Stomach (tissue), 9 donors: ENCODE measurements around the gene MBP. TPM values are rescaled to one million over a fixed set of nuclear protein-coding genes. Genes with fewer than 3 reads are reported as not detected.

Source experiments
- DNase-seq, 2 donors: peaks; one replicate each; pipeline versions ENCODE4 v3.0.0 to v3.0.0-alpha.2; 2013 to 2019
- H3K27ac ChIP-seq, 5 donors: fragments of 200-600 bp in 4 of 5; sonication (generic) in 4 of 5; one replicate each; pipeline ENCODE4 v1.5.1; 2013 to 2019; ENCODE audit warnings: mild to moderate bottlenecking in 1 of 5, moderate library complexity in 1 of 5
- H3K27me3 ChIP-seq, 3 donors: fragments of 200-600 bp; sonication (generic); one replicate each; pipeline ENCODE4 v1.5.1; 2017 to 2019; ENCODE audit warnings: mixed run types in 1 of 3
- H3K36me3 ChIP-seq, 4 donors: fragments of 200-600 bp; sonication (generic); 1 replicate in 3 of 4; 2 replicates in 1 of 4; pipeline ENCODE4 v1.5.1; 2016 to 2019
- H3K4me1 ChIP-seq, 4 donors: fragments of 200-600 bp; sonication (generic); one replicate each; pipeline ENCODE4 v1.5.1; 2016 to 2019
- H3K4me3 ChIP-seq, 4 donors: fragments of 200-600 bp; sonication (generic) in 3 of 4; one replicate each; pipeline ENCODE4 v1.5.1; 2016 to 2019; ENCODE audit warnings: mild to moderate bottlenecking in 1 of 4
- H3K9me3 ChIP-seq, 4 donors: fragments of 200-600 bp; sonication (generic); one replicate each; pipeline ENCODE4 v1.5.1; 2016 to 2019
- EP300 ChIP-seq: sonication (generic); formaldehyde crosslinking; IDR thresholded peaks from one replicate; pipeline ENCODE4 v1.6.1; 2017; ENCODE audit warnings: antibody characterized with exemption
- POLR2A ChIP-seq, 4 donors: fragments of 450-650 bp; IDR thresholded peaks; one replicate each; pipeline ENCODE4 v1.6.1; 2016; ENCODE audit warnings: antibody characterized with exemption in 4 of 4, control low read depth in 2 of 4, mild to moderate bottlenecking in 1 of 4, moderate library complexity in 1 of 4
- POLR2AphosphoS5 ChIP-seq, 3 donors: sonication (generic); formaldehyde crosslinking; IDR thresholded peaks; one replicate each; pipeline ENCODE4 v1.6.1; 2016; ENCODE audit warnings: antibody characterized with exemption in 3 of 3
- WGBS, 5 donors: extraction: QIAGEN DNeasy Blood & Tissue Kit in 3 of 5; methylation state at CpG; one replicate each; pipeline versions ENCODE4 v1.1.5 to v1.1.7; 2013 to 2018; 5-methylcytosine and 5-hydroxymethylcytosine counted together
- intact Hi-C: fragments of 100-400 bp; cut with DNase I; formaldehyde crosslinking; loops from one replicate; pipeline ENCODE4 v1.15.1; 2023; ENCODE audit warnings: low total_unique reads
- polyA plus RNA-seq, 3 donors: library from polyadenylated mRNA; stranded (reverse); fragments of 200-250 nt; gene quantifications; one replicate each; pipeline ENCODE4 v1.2.3, GENCODE V29; 2013
- total RNA-seq, 5 donors: library from RNA; depleted of rRNA; stranded (reverse); fragments of >200 nt; gene quantifications; one replicate each; pipeline versions ENCODE4 v1.1.0 to v1.2.3, GENCODE V29; 2014 to 2016
- TF ChIP-seq, protein P1 (sequence below), 7 experiments: fragments of 450-650 bp in 4 of 7; fragments of 200-600 bp in 3 of 7; sonication (generic) in 3 of 7; IDR thresholded peaks; one replicate each; pipeline ENCODE4 v1.5.1; 2016 to 2019; ENCODE audit warnings: antibody characterized with exemption in 7 of 7, control low read depth in 2 of 7, mild to moderate bottlenecking in 1 of 7
- donor health status: healthy with polysubstance abuse.
- donor health status: Bipolar disorder and iron deficiency.
- donor health status: healthy.

Gene MBP
- total and polyA plus RNA-seq, 8 donors, result 7.9 to 407 (median 33.3) TPM

DNA sequence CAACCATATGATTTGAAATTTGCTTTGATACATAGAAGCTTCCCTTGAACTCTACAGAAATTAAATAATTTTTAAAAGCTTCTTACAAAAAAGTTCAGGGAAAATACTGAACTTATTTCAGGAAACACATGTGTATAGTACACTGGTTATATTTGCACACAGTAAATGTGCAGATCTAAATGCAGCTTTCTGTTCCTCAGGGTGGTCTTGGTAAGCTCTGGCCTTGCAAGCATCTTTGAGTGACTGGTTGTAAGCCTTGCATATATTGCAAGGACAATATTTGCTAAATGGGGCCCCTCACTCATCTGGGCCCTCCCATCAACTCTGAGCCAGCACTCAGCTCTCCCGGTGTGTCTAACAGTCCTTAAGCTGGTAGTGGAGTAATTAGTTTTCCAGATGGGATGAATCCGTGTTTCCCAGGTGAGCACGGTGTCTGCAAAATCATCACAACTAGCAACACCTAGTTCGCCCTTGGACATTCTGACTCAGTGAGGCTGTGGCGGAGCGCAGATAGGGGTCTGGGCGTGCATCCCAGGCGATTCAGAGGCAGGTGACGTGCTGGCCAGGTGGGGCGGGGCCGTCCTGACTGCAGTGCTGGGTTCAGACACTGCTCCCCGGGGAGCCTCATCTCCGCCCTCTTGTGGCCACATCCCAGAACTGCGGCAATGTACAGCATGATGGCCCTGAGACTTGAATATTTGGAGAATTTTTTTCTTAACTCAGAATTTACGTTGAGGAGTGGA is 149.6 kb downstream of the MBP start:
- Histone ChIP-seq H3K36me3 (peaks cover 0 to 15% (median 2%) of the 10 kb centered on the region in 4 donors), H3K4me1 (peaks cover 8 to 51% (median 40%) of the 10 kb centered on the region in 4 donors), H3K27me3 (no peaks in the 10 kb centered on the region), H3K9me3 (no peaks in the 10 kb centered on the region), H3K27ac (no peak overlapping the region), H3K4me3 (no peak overlapping the region)
- intact Hi-C loops, result loop anchor here (10.0 kb wide), 2 partner anchors 58 to 188 kb away; no protein-coding TSS in a partner anchor
- TF ChIP-seq POLR2AphosphoS5 (IDR thresholded peaks at IDR 0.05), result peak in 1 of 3 donors; percentile 74
- TF ChIP-seq, protein P1, sequence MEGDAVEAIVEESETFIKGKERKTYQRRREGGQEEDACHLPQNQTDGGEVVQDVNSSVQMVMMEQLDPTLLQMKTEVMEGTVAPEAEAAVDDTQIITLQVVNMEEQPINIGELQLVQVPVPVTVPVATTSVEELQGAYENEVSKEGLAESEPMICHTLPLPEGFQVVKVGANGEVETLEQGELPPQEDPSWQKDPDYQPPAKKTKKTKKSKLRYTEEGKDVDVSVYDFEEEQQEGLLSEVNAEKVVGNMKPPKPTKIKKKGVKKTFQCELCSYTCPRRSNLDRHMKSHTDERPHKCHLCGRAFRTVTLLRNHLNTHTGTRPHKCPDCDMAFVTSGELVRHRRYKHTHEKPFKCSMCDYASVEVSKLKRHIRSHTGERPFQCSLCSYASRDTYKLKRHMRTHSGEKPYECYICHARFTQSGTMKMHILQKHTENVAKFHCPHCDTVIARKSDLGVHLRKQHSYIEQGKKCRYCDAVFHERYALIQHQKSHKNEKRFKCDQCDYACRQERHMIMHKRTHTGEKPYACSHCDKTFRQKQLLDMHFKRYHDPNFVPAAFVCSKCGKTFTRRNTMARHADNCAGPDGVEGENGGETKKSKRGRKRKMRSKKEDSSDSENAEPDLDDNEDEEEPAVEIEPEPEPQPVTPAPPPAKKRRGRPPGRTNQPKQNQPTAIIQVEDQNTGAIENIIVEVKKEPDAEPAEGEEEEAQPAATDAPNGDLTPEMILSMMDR (IDR thresholded peaks at IDR 0.05), result peak in 5 of 7 experiments; percentile 84 to 97 (median 95)
- TF ChIP-seq POLR2A (IDR thresholded peaks at IDR 0.05), result no peak
- 7 to 30% (median 13%) methylated on average over 5 to 15 of the region's 15 CpGs for WGBS, 5 donors
- DNase-seq, result peak; percentile 95 to 96

DNA sequence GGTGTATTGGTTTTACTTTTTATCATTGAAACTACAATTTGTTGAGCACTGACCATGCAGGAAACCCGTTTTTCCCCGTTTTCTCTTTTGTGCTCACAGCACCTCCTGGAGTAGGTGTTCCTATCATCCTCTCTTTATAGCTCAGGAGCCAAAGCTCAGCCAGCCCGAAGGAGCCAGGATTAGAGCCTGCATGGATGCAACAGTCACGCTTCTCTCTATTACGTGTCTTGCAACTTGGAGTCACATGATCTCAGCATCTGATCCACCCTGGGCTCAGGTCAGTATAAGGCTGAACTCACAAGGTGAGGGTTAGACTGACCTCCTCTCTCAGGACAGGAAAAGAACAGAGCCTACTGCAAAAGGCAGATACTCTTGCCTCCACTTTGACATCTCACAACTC is 150.5 kb downstream of the MBP start:
- TF ChIP-seq, protein P1 (IDR thresholded peaks at IDR 0.05), result no peak
- TF ChIP-seq EP300 (no peak), POLR2AphosphoS5 (IDR thresholded peaks at IDR 0.05) (no peak), POLR2A (IDR thresholded peaks at IDR 0.05) (no peak)
- intact Hi-C loops, result loop anchor here (10.0 kb wide), 2 partner anchors 57 to 187 kb away; no protein-coding TSS in a partner anchor
- no peak for DNase-seq
- no peaks in the 10 kb centered on the region for H3K9me3 ChIP-seq
- WGBS, 5 donors, result 46 to 68% (median 61%) methylated on average over 5 of the region's 5 CpGs
- H3K4me3 ChIP-seq, result no peak overlapping the region
- peaks cover 12 to 55% (median 46%) of the 10 kb centered on the region in 4 donors for H3K4me1 ChIP-seq
- H3K27me3 ChIP-seq, result no peaks in the 10 kb centered on the region
- peak overlapping the region in 3 of 5 donors; percentile 15 to 65 (median 45) for H3K27ac ChIP-seq
- peaks cover 0 to 15% (median 2%) of the 10 kb centered on the region in 4 donors for H3K36me3 ChIP-seq

DNA sequence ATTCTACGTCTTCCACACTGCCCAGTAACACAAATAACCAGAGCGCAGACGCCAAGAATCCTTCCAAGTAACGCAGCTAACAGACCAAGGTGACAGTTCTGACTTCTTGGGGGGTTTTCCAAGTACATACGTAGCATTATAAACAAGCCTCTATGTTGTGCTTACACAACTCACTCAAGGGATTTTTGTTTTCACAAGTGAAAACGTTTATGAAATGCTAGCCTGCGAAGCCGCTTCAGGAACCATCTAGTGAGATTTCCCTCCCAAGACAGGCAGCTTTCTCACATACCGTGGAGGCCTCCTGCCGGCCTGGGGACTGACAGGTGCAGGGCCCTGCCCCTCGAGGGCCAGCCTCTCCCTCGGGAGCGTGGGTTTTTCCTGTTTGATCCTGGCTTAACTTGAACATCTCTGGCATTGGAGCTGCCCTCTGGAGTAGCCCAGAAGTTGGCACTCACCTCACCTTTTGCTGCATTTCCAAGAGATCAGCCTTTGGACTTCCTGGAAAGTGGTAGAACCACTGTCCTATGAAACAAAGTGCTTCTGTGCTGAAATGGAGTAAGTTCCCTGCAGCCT is 151.1 kb downstream of the MBP start:
- Histone ChIP-seq H3K36me3 (peaks cover 0 to 15% (median 2%) of the 10 kb centered on the region in 4 donors), H3K9me3 (no peaks in the 10 kb centered on the region), H3K27me3 (no peaks in the 10 kb centered on the region), H3K4me3 (no peak overlapping the region), H3K27ac (peak overlapping the region; percentile 8 to 65 (median 45)), H3K4me1 (peaks cover 12 to 52% (median 45%) of the 10 kb centered on the region in 4 donors)
- DNase-seq, result peak; percentile 28 to 61
- intact Hi-C loops, result loop anchor here (10.0 kb wide), 2 partner anchors 57 to 187 kb away; no protein-coding TSS in a partner anchor
- 41 to 62% (median 47%) methylated on average over 13 of the region's 13 CpGs for WGBS, 5 donors
- no peak for TF ChIP-seq EP300
- no peak for TF ChIP-seq POLR2A (IDR thresholded peaks at IDR 0.05)
- TF ChIP-seq, protein P1 (IDR thresholded peaks at IDR 0.05), result peak in 1 of 7 experiments; percentile 11
- peak in 1 of 3 donors; percentile 11 for TF ChIP-seq POLR2AphosphoS5 (IDR thresholded peaks at IDR 0.05)

DNA sequence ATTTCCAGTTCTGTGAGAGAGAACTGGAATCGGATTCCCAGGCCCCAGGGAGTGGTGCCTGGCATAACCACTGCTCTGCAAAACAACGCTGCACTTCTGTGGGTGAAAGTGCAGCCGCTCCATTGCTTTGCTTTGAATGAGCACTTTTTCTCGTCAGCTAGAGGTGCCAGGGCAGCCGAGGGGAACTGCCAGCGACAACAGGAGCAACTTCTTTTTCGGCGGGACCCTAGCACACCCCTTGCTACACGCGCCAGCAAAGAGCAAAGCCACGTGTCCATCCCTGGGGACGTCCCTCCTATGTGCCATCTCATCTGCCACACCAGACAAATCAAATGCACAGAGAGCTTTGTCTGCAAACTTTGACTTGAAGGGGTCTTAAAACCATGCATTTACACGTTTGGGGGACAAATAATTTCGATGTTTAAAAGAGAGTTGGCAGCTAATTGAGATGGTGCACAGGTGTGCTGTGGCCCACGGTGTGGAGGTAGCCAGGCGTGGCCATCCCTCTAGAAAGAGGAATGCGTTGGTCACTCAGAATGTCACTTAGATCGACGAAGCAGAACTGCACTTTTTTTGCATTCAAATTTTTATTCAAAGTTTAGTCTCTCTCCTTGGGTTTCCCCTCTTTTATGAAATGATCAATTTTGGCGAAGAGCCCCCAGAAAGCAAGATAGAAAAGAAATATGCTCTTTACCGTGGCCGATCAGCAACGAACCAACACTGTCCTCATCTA is 151.8 kb downstream of the MBP start:
- Histone ChIP-seq H3K9me3 (no peaks in the 10 kb centered on the region), H3K27ac (peak overlapping the region in 2 of 5 donors; percentile 45 to 65), H3K4me1 (peaks cover 12 to 52% (median 43%) of the 10 kb centered on the region in 4 donors), H3K4me3 (no peak overlapping the region), H3K36me3 (peaks cover 0 to 15% (median 2%) of the 10 kb centered on the region in 4 donors), H3K27me3 (no peaks in the 10 kb centered on the region)
- intact Hi-C loops, result loop anchor here (10.0 kb wide), 2 partner anchors 56 to 186 kb away; no protein-coding TSS in a partner anchor
- 49 to 74% (median 72%) methylated on average over 23 of the region's 23 CpGs for WGBS, 5 donors
- TF ChIP-seq EP300, result no peak
- TF ChIP-seq POLR2AphosphoS5 (IDR thresholded peaks at IDR 0.05), result no peak
- TF ChIP-seq, protein P1 (IDR thresholded peaks at IDR 0.05), result no peak
- TF ChIP-seq POLR2A (IDR thresholded peaks at IDR 0.05), result no peak
- no peak for DNase-seq
